K562 (cell line): Measurements from ENCODE around the gene ARMC2. TPM values are rescaled to one million over a fixed set of nuclear protein-coding genes. Genes with fewer than 3 reads are reported as not detected.

Experiments
- ATAC-seq: fragments of 200-7000 bp; cut with Tn5 transposase; 3 replicates; pipeline ENCODE4 v1.9.1; 2020; ENCODE audit warnings: moderate library complexity
- BruUV-seq: library from RNA; stranded (reverse); fragments of 400-500 nt; replicated peaks from 2 replicates; lab custom pipeline; 2021; lab: Mats Ljungman, UMichigan
- CTCF ChIA-PET: fragments of 300-600 bp; formaldehyde crosslinking; extraction: SDS; loops from one replicate; lab custom pipeline; 2021; ENCODE audit warnings: low intra/inter-chr PET ratio; lab: Yijun Ruan, JAX
- POLR2A ChIA-PET: fragments of 300-600, 350-650 bp; sonication (Branson Sonifier 250); formaldehyde crosslinking; extraction: SDS; loops from one replicate; lab custom pipeline; 2021; ENCODE audit warnings: antibody characterized with exemption, inconsistent platforms; lab: Yijun Ruan, JAX
- DNase-seq, 4 experiments: peaks; one replicate each; pipeline versions ENCODE4 v3.0.0 to v3.0.0-alpha.2; 2011 to 2018; ENCODE audit warnings: low spot score in 3 of 4, mixed read lengths in 3 of 4; ENCODE audit errors: extremely low read depth in 1 of 4
- FAIRE-seq: peaks from 2 replicates; lab custom pipeline; 2011; peaks lifted over from hg19 to GRCh38; lab: Jason Lieb, UNC
- H2AFZ ChIP-seq: 2 replicates; pipeline ENCODE4 v1.6.0; 2011; ENCODE audit warnings: low read depth, low read length, control low read depth, inconsistent platforms
- H3K27ac ChIP-seq: fragments of 200-600 bp; 3 replicates; pipeline ENCODE4 v1.8.0; 2011; ENCODE audit warnings: low read depth, mild to moderate bottlenecking, control low read depth, inconsistent platforms, low read length, moderate library complexity, mixed read lengths; ENCODE audit errors: extremely low read depth
- H3K27me3 ChIP-seq, 2 experiments: fragments of 300-600 bp in 1 of 2; 2 replicates in 1 of 2; 3 replicates in 1 of 2; pipeline versions ENCODE4 v1.6.0 to v1.8.0; 2011; ENCODE audit warnings: inconsistent platforms in 2 of 2, low read length in 2 of 2, mild to moderate bottlenecking in 1 of 2, mixed read lengths in 1 of 2, moderate library complexity in 1 of 2; ENCODE audit not compliant: control insufficient read depth in 2 of 2, insufficient read depth in 2 of 2
- H3K36me3 ChIP-seq: fragments of 300-600 bp; 3 replicates; pipeline ENCODE4 v1.8.0; 2011; ENCODE audit warnings: mild to moderate bottlenecking, low read length, inconsistent platforms; ENCODE audit not compliant: control insufficient read depth, insufficient read depth
- H3K4me1 ChIP-seq, 2 experiments: fragments of 200-600 bp in 1 of 2; replicated peaks in 1 of 2; 2 replicates in 1 of 2; 3 replicates in 1 of 2; pipeline versions ENCODE4 v1.5.1 to v1.8.0; 2011; ENCODE audit warnings: inconsistent platforms in 2 of 2, low read length in 2 of 2, mild to moderate bottlenecking in 1 of 2, mixed read lengths in 1 of 2, moderate library complexity in 1 of 2; ENCODE audit not compliant: control insufficient read depth in 2 of 2, insufficient read depth in 2 of 2
- H3K4me2 ChIP-seq: 2 replicates; pipeline ENCODE4 v1.6.1; 2011; ENCODE audit warnings: low read length, control low read depth, inconsistent platforms, mixed read lengths; ENCODE audit not compliant: insufficient read depth
- H3K4me3 ChIP-seq: fragments of 200-600 bp; sonication (generic), shearing (Covaris generic); 2 replicates; pipeline ENCODE4 v1.5.1; 2016; ENCODE audit warnings: control low read depth, inconsistent platforms
- H3K79me2 ChIP-seq: fragments of 200-600 bp; 3 replicates; pipeline ENCODE4 v1.8.0; 2011; ENCODE audit warnings: low read length, inconsistent platforms; ENCODE audit not compliant: control insufficient read depth, insufficient read depth
- H3K9ac ChIP-seq, 2 experiments: 2 replicates each; pipeline versions ENCODE4 v1.6.0 to v1.6.1; 2011; ENCODE audit warnings: low read depth in 2 of 2, low read length in 2 of 2, control low read depth in 1 of 2, inconsistent platforms in 1 of 2, mild to moderate bottlenecking in 1 of 2, mixed read lengths in 1 of 2; ENCODE audit not compliant: insufficient read depth in 1 of 2
- H3K9me1 ChIP-seq: one replicate; pipeline ENCODE4 v1.6.0; 2011; ENCODE audit warnings: inconsistent platforms, mild to moderate bottlenecking, low read length, moderate library complexity; ENCODE audit not compliant: control insufficient read depth, insufficient read depth
- H3K9me3 ChIP-seq: replicated peaks from 2 replicates; pipeline ENCODE4 v1.5.1; 2011; ENCODE audit warnings: low read depth, low read length, inconsistent platforms; ENCODE audit not compliant: control insufficient read depth, insufficient read depth
- H4K20me1 ChIP-seq: replicated peaks from 2 replicates; pipeline ENCODE4 v1.6.1; 2011; ENCODE audit warnings: low read length, inconsistent platforms, mixed read lengths; ENCODE audit not compliant: control insufficient read depth, insufficient read depth
- ETV5 ChIP-seq: sonication (generic); formaldehyde crosslinking; IDR thresholded peaks from 2 replicates; pipeline ENCODE4 v1.4.0; 2020; ENCODE audit warnings: low read depth, mild to moderate bottlenecking, missing genetic modification reagents
- ETV6 ChIP-seq, 3 experiments: fragments of 150-350 bp in 1 of 3; sonication (generic) in 1 of 3; formaldehyde crosslinking in 1 of 3; IDR thresholded peaks; 2 replicates each; pipeline versions ENCODE4 v1.6.1 to v1.8.0; 2014 to 2022; ENCODE audit warnings: borderline replicate concordance in 2 of 3, low read depth in 2 of 3, antibody characterized with exemption in 1 of 3, low read length in 1 of 3, mild to moderate bottlenecking in 1 of 3, missing genetic modification reagents in 1 of 3
- NFIC ChIP-seq: fragments of 450-650 bp; IDR thresholded peaks from 2 replicates; pipeline ENCODE4 v1.6.1; 2017; ENCODE audit warnings: mild to moderate bottlenecking, inconsistent platforms
- STAT5B ChIP-seq: fragments of 250-450 bp; sonication (Bioruptor Pico); IDR thresholded peaks from 2 replicates; pipeline ENCODE4 v1.8.0; 2021; ENCODE audit warnings: mild to moderate bottlenecking, inconsistent platforms
- ZNF146 ChIP-seq: IDR thresholded peaks from one replicate; pipeline ENCODE4 v1.6.1; 2018; ENCODE audit warnings: missing compliant biosample characterization; ENCODE audit not compliant: unreplicated experiment
- ZNF274 ChIP-seq: IDR thresholded peaks from 2 replicates; pipeline ENCODE4 v1.6.1; 2011; ENCODE audit warnings: low read depth, mild to moderate bottlenecking, low read length, moderate library complexity, borderline replicate concordance
- ZNF668 ChIP-seq: fragments of 250-450 bp; sonication (Bioruptor Pico); IDR thresholded peaks from 2 replicates; pipeline ENCODE4 v1.8.0; 2022; ENCODE audit warnings: mild to moderate bottlenecking, inconsistent platforms
- ZNF77 ChIP-seq: fragments of 250-450 bp; sonication (Bioruptor Pico); IDR thresholded peaks from 2 replicates; pipeline ENCODE4 v1.5.0; 2020
- ZNF785 ChIP-seq: fragments of 250-450 bp; sonication (Bioruptor Pico); IDR thresholded peaks from 2 replicates; pipeline ENCODE4 v1.4.0; 2020; ENCODE audit warnings: mild to moderate bottlenecking
- WGBS: fragments of 100-300 bp; shearing (Covaris generic); methylation state at CpG from one replicate; pipeline ENCODE4 v1.1.6; 2016; ENCODE audit warnings: low coverage, mixed read lengths; ENCODE audit not compliant: insufficient coverage; ENCODE audit errors: missing lambda C conversion rate; 5-methylcytosine and 5-hydroxymethylcytosine counted together
- in situ Hi-C: fragments of 300-500 bp; cut with MboI; formaldehyde crosslinking; loops from 4 replicates; pipeline ENCODE4 v1.15.0; 2018; ENCODE audit warnings: inconsistent platforms, mixed read lengths
- intact Hi-C: fragments of 100-400 bp; cut with micrococcal nuclease; formaldehyde crosslinking; loops from 2 replicates; pipeline ENCODE4 v1.14.2; 2022
- polyA plus RNA-seq, 8 experiments: library from polyadenylated mRNA; depleted of rRNA in 4 of 8; stranded (reverse) in 5 of 8; unstranded in 3 of 8; fragments of >200 nt; fragmentation: Nextera tagmentation in 2 of 8; fragmentation: Illumina TruSeq in 1 of 8; extraction: Ambion mirVana in 2 of 8; extraction: Trizol in 1 of 8; gene quantifications; 2 replicates each; pipeline versions ENCODE4 v1.2.1 to v1.2.3, GENCODE V29; 2011 to 2014; ENCODE audit warnings: inconsistent platforms in 1 of 8, missing spikeins in 1 of 8
- total RNA-seq, 7 experiments: library from RNA; depleted of rRNA in 6 of 7; stranded (reverse); fragments of >200 nt in 6 of 7; fragmentation: Illumina TruSeq in 2 of 7; extraction: Trizol in 2 of 7; gene quantifications; 2 replicates each; pipeline versions ENCODE4 v1.2.1 to v1.2.3, GENCODE V29; 2011 to 2021; ENCODE audit warnings: low replicate concordance in 1 of 7
- TF ChIP-seq, protein P1 (sequence below), 2 experiments: fragments of 450-650 bp; formaldehyde crosslinking in 1 of 2; IDR thresholded peaks; 2 replicates each; pipeline versions ENCODE4 v1.4.0 to v1.6.1; 2014 to 2020; ENCODE audit warnings: mild to moderate bottlenecking in 2 of 2, borderline replicate concordance in 1 of 2, low read depth in 1 of 2
- TF ChIP-seq, protein P2 (sequence below), 3 experiments: IDR thresholded peaks in 2 of 3; conservative IDR thresholded peaks in 1 of 3; 2 replicates each; pipeline ENCODE4 v1.5.1; 2011 to 2012; ENCODE audit warnings: low read length in 3 of 3, mild to moderate bottlenecking in 3 of 3, control low read depth in 2 of 3, improper control_type of control experiment in 1 of 3, inconsistent platforms in 1 of 3, low read depth in 1 of 3, mixed read lengths in 1 of 3, moderate library complexity in 1 of 3; ENCODE audit not compliant: insufficient read depth in 2 of 3

Gene ARMC2
- total and polyA plus RNA-seq, 9 of the 15 experiments (the other 6 are each of a cell fraction or from before 2014, with no cell fraction given) = 0.14 to 3.0 (median 0.82) TPM

DNA sequence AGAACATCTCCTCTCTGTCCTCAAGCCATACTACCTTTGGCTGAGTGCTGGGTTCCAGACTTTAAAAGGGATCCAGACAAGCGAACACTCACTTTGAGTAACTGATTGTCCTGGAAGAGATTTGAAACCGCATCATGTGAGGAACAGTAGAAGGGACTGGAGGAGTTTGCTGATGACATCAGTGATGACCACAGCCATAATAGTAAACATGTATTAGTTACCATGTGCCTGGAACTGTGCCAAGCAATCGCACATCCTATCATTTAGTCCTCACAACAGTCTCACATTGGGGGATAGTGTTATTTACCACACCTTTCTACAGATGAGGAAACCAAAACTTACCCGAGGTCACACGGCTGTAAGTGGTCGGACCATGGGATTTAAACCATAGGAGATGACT is 39.8 kb downstream of the ARMC2 start (continued):
- TF ChIP-seq, protein P1, sequence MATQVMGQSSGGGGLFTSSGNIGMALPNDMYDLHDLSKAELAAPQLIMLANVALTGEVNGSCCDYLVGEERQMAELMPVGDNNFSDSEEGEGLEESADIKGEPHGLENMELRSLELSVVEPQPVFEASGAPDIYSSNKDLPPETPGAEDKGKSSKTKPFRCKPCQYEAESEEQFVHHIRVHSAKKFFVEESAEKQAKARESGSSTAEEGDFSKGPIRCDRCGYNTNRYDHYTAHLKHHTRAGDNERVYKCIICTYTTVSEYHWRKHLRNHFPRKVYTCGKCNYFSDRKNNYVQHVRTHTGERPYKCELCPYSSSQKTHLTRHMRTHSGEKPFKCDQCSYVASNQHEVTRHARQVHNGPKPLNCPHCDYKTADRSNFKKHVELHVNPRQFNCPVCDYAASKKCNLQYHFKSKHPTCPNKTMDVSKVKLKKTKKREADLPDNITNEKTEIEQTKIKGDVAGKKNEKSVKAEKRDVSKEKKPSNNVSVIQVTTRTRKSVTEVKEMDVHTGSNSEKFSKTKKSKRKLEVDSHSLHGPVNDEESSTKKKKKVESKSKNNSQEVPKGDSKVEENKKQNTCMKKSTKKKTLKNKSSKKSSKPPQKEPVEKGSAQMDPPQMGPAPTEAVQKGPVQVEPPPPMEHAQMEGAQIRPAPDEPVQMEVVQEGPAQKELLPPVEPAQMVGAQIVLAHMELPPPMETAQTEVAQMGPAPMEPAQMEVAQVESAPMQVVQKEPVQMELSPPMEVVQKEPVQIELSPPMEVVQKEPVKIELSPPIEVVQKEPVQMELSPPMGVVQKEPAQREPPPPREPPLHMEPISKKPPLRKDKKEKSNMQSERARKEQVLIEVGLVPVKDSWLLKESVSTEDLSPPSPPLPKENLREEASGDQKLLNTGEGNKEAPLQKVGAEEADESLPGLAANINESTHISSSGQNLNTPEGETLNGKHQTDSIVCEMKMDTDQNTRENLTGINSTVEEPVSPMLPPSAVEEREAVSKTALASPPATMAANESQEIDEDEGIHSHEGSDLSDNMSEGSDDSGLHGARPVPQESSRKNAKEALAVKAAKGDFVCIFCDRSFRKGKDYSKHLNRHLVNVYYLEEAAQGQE (IDR thresholded peaks at IDR 0.05; ENCODE audit: borderline replicate concordance) = no peak
- TF ChIP-seq, protein P1 (CRISPR knock-in tag; IDR thresholded peaks at IDR 0.05; ENCODE audit: low read depth) = no peak
- peak; percentile 73 for TF ChIP-seq NFIC

DNA sequence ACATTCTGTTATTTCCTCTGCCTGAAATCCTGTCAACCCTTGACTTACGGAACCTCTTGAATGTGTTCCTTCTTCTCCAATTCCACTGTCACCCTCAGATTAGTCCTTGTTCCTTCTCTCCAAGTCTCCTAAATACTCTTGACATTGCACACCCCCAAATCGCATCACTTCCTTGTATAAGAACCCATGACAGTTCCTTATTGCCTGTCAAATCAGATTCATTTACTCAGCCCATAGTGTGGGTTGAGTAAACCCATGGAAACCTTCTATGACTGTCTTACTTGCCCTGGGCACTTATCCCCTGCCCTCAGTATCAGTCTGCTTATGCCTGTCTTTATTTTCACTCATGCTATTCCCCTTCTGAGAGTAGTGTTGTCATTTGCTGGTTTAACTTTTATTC is 40.5 kb downstream of the ARMC2 start:
- Histone ChIP-seq H3K27me3 (peaks cover 7 to 18% of the 10 kb centered on the region in 2 experiments; a peak in 4 of 5 replicates), H3K4me1 (no peaks in the 10 kb centered on the region), H3K9ac (no peak overlapping the region), H2AFZ (no peak overlapping the region), H4K20me1 (no peaks in the 10 kb centered on the region), H3K36me3 (no peaks in the 10 kb centered on the region), H3K4me2 (no peak overlapping the region), H3K4me3 (no peak overlapping the region), H3K9me3 (no peaks in the 10 kb centered on the region), H3K27ac (no peak overlapping the region), H3K79me2 (no peaks in the 10 kb centered on the region), H3K9me1 (no peaks in the 10 kb centered on the region)
- no peak for FAIRE-seq
- no TSS peak for BruUV-seq
- WGBS = 35% methylated on average over 2 of the region's 2 CpGs
- in situ Hi-C loops (no loop called here), intact Hi-C loops (no loop called here)
- ChIA-PET CTCF (no interaction called here), POLR2A (no interaction called here)
- no peak for ATAC-seq
- DNase-seq = no peak
- TF ChIP-seq ZNF668 (CRISPR knock-in tag) (no peak), STAT5B (CRISPR knock-in tag) (no peak), ZNF146 (CRISPR knock-in tag) (no peak), ETV5 (CRISPR knock-in tag) (no peak), ZNF785 (CRISPR knock-in tag) (no peak), ZNF77 (CRISPR knock-in tag) (no peak), ETV6 (IDR thresholded peaks at IDR 0.05; ENCODE audit: borderline replicate concordance in 1 of 2, low read depth in 2 of 2, low read length in 1 of 2) (no peak), ETV6 (CRISPR knock-in tag; IDR thresholded peaks at IDR 0.05; ENCODE audit: borderline replicate concordance) (no peak), ZNF274 (no peak)
- TF ChIP-seq, protein P2, sequence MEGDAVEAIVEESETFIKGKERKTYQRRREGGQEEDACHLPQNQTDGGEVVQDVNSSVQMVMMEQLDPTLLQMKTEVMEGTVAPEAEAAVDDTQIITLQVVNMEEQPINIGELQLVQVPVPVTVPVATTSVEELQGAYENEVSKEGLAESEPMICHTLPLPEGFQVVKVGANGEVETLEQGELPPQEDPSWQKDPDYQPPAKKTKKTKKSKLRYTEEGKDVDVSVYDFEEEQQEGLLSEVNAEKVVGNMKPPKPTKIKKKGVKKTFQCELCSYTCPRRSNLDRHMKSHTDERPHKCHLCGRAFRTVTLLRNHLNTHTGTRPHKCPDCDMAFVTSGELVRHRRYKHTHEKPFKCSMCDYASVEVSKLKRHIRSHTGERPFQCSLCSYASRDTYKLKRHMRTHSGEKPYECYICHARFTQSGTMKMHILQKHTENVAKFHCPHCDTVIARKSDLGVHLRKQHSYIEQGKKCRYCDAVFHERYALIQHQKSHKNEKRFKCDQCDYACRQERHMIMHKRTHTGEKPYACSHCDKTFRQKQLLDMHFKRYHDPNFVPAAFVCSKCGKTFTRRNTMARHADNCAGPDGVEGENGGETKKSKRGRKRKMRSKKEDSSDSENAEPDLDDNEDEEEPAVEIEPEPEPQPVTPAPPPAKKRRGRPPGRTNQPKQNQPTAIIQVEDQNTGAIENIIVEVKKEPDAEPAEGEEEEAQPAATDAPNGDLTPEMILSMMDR (IDR thresholded peaks at IDR 0.05 in 2 of 3, conservative IDR thresholded peaks at IDR 0.05 in 1 of 3; ENCODE audit: insufficient read depth in 2 of 3, low read depth in 1 of 3, low read length in 3 of 3) = no peak
